ENCODE results near the gene ADRB2.

- no peak for TF ChIP-seq CTCF (IDR thresholded peaks at IDR 0.05)
- no peak for TF ChIP-seq POLR2A (IDR thresholded peaks at IDR 0.05)
These were observed 41.2 kb upstream of the ADRB2 start for GRCh38 chr5:148785223-148785622.
